ENCODE measurements around the gene LZIC. TPM values are rescaled to one million over a fixed set of nuclear protein-coding genes. Genes with fewer than 3 reads are reported as not detected.

The LZIC gene
- total and polyA plus RNA-seq, 2 of the 8 experiments (the other 6 are each of a cell fraction or from before 2014, with no cell fraction given): 4.8 to 20.3 TPM

GRCh38 chr1:9886092-9886742 is 57.0 kb downstream of the LZIC start (continued):
- TF ChIP-seq CHD7 (IDR thresholded peaks at IDR 0.05; ENCODE audit: insufficient replicate concordance, low read length) (no peak), USF2 (IDR thresholded peaks at IDR 0.05; ENCODE audit: low read length) (no peak), RXRA (IDR thresholded peaks at IDR 0.05; ENCODE audit: insufficient read depth, low read depth, low read length) (no peak), SP4 (IDR thresholded peaks at IDR 0.05; ENCODE audit: low read length) (no peak), SUZ12 (IDR thresholded peaks at IDR 0.05; ENCODE audit: low read length) (no peak), EZH2 (IDR thresholded peaks at IDR 0.05; ENCODE audit: low read depth, low read length, severe bottlenecking) (no peak), KDM5A (IDR thresholded peaks at IDR 0.05; ENCODE audit: low read length) (no peak), CBX8 (IDR thresholded peaks at IDR 0.05; ENCODE audit: borderline replicate concordance, low read depth, low read length) (no peak), CREB1 (IDR thresholded peaks at IDR 0.05) (no peak), SIN3A (conservative IDR thresholded peaks at IDR 0.05 in 1 of 2, IDR thresholded peaks at IDR 0.05 in 1 of 2; ENCODE audit: low read depth in 1 of 2, low read length in 2 of 2) (no peak)
